ENCODE results near the gene ERMP1. TPM values are rescaled to one million over a fixed set of nuclear protein-coding genes. Genes with fewer than 3 reads are reported as not detected.
"Not testable (repeated sequence)": the region's sequence is repeated elsewhere in the genome, so short reads cannot be mapped to it uniquely, and the experiment has no call there.

Gene ERMP1
- total and polyA plus RNA-seq, 2 of the 8 experiments (the other 6 are each of a cell fraction or from before 2014, with no cell fraction given) = 12.8 to 16.7 TPM

GRCh38 chr9:5779705-5780218 lies 53.2 kb downstream of the ERMP1 start:
- H3K27me3 ChIP-seq (replicated peaks in 1 of 4; ENCODE audit: control insufficient read depth in 3 of 4, extremely low read depth in 1 of 4, insufficient read depth in 3 of 4, low read length in 3 of 4); H3K79me2 ChIP-seq (ENCODE audit: control insufficient read depth in 1 of 2, insufficient read depth in 2 of 2, low read length in 2 of 2); H3K79me1 ChIP-seq (ENCODE audit: low read depth, low read length); H2AFZ ChIP-seq (ENCODE audit: low read length); H2BK20ac ChIP-seq (ENCODE audit: low read length); H3K4ac ChIP-seq (replicated peaks; ENCODE audit: insufficient read length, low read depth, low read length); H3K23ac ChIP-seq (ENCODE audit: insufficient read length); POLR2A ChIA-PET (ENCODE audit: partially characterized antibody); H3K4me2 ChIP-seq (ENCODE audit: insufficient read depth in 1 of 2, low read depth in 2 of 2, low read length in 2 of 2); H2AK5ac ChIP-seq (ENCODE audit: low read depth, low read length); H3K18ac ChIP-seq (ENCODE audit: extremely low read depth, low read length); H3K56ac ChIP-seq (replicated peaks; ENCODE audit: insufficient read length, low read depth, low read length); FAIRE-seq; H3K27ac ChIP-seq (ENCODE audit: low read depth, low read length); H4K20me1 ChIP-seq (replicated peaks in 1 of 2; ENCODE audit: control insufficient read depth in 1 of 2, insufficient read depth in 2 of 2, low read length in 2 of 2); H2BK5ac ChIP-seq (ENCODE audit: low read depth, low read length); H2BK120ac ChIP-seq (replicated peaks; ENCODE audit: low read depth, low read length); DNase-seq (ENCODE audit: low read depth in 1 of 2, low spot score in 2 of 2); H3K14ac ChIP-seq (ENCODE audit: insufficient read length); H2BK12ac ChIP-seq (ENCODE audit: low read depth, low read length); CTCF ChIA-PET (ENCODE audit: partially characterized antibody); H4K91ac ChIP-seq (replicated peaks; ENCODE audit: insufficient read length, low read length); H3K9ac ChIP-seq (replicated peaks in 1 of 4; ENCODE audit: extremely low read depth in 1 of 4, low read depth in 3 of 4, low read length in 3 of 4); H2BK15ac ChIP-seq (ENCODE audit: low read length); H4K5ac ChIP-seq (ENCODE audit: insufficient read length, low read depth, low read length); H4K8ac ChIP-seq (ENCODE audit: extremely low read depth, insufficient read depth, low read length); H3K4me1 ChIP-seq (replicated peaks in 1 of 4; ENCODE audit: control insufficient read depth in 3 of 4, insufficient read depth in 4 of 4, low read length in 3 of 4); H3K4me3 ChIP-seq (ENCODE audit: extremely low read depth in 1 of 4, insufficient read depth in 2 of 4, low read depth in 3 of 4, low read length in 4 of 4); H3K23me2 ChIP-seq (ENCODE audit: low read depth, low read length): not testable (repeated sequence)
- Histone ChIP-seq H3K9me3 (ENCODE audit: insufficient read depth in 2 of 2, low read depth in 1 of 2, low read length in 1 of 2) (peaks cover 22 to 28% of the 10 kb centered on the region in 2 experiments), H3K36me3 (ENCODE audit: control insufficient read depth in 2 of 4, insufficient read depth in 4 of 4, low read length in 3 of 4) (peaks cover 3 to 37% (median 16%) of the 10 kb centered on the region in 4 experiments; a peak in 7 of 8 replicates)
- 92% methylated on average over 4 of the region's 4 CpGs; no CpG with 5 or more reads in 1 of the 2 experiments for WGBS, 2 experiments (ENCODE audit: extremely low coverage in 1 of 2, insufficient coverage in 1 of 2, insufficient read length in 1 of 2, insufficient replicate concordance in 2 of 2, low coverage in 1 of 2, low lambda C conversion rate in 2 of 2, missing lambda C conversion rate in 1 of 2)

Data from H1 (cell line).